ENCODE measurements around the gene SLC40A1.

The SLC40A1 gene

GRCh38 chr2:189595417-189595816 is 14.8 kb upstream of the SLC40A1 start:
- DNase-seq = no peak

DNA sequence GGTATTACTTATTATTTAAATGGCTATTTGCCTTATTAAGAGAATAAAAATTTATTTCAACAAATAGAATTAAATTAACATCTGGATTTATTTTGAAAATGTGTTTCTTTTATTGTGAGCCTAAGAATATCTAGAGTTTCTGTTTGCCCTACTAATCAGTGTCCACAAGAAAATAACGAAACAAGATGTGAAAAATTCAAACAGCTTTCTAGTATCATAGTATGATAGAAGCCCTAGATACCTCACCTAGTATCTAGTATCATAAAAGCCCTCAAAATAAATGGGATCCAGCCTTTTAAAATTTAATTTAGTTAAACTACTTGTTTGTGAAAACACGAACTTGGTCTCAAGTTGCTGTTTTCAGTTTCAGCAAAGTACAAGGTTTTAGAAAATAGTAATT is 13.7 kb upstream of the SLC40A1 start:
- no peak for DNase-seq

GRCh38 chr2:189593115-189593514 is 12.5 kb upstream of the SLC40A1 start:
- no peak for DNase-seq

DNA sequence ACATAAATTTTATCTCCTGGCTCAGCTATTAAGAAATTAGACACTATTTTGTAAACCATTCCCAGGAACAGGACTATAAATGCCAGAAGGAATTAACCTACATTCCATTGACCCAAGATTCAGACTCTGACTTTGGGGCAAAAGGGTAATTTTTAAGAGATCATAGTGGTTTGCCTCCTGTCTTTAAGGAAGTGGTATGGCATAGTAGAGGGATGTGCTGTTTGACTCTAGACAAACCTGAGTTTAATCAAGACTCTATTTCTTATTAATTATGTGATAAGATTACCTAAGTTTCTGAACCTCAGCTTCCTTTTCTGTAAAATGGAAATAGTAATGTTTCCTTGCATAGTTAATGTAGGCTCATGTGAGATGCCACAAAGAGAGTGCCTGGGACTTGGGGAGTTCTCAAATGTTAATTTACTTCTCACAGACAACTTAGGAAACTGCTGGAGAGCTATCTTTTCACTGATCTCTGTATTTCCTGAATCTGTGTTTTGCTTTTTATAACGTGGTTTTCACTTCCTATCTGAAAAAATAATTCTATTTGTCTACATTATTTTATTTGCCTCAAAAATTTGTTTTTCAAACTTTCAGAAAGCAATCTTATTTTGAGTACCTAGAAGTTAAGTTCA is 11.9 kb upstream of the SLC40A1 start:
- no peak for DNase-seq

- DNase-seq = no peak
Measured at GRCh38 chr2:189587780-189588179, 7.2 kb upstream of the SLC40A1 start.

- no peak for DNase-seq
Measured at GRCh38 chr2:189585226-189585756, 4.7 kb upstream of the SLC40A1 start.

DNA sequence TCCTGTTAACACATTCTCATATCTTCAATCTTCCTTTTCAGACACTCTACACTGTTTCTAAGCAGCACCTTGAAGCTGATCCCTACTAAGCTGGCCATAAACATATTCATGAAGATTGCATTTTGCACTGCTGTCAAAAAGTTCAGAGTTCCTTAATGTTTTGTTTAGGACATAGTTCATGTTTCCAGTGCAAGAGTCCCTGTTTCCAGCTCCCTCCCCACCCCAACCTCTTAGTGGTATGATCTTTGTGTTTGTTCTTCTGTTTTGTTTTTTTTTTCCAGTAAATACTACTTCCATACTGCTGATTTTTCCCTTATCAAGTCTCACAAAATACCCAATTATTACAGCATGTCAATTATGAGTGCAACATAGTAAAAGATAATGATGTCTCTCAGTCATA is 4.1 kb upstream of the SLC40A1 start:
- no peak for DNase-seq

DNA sequence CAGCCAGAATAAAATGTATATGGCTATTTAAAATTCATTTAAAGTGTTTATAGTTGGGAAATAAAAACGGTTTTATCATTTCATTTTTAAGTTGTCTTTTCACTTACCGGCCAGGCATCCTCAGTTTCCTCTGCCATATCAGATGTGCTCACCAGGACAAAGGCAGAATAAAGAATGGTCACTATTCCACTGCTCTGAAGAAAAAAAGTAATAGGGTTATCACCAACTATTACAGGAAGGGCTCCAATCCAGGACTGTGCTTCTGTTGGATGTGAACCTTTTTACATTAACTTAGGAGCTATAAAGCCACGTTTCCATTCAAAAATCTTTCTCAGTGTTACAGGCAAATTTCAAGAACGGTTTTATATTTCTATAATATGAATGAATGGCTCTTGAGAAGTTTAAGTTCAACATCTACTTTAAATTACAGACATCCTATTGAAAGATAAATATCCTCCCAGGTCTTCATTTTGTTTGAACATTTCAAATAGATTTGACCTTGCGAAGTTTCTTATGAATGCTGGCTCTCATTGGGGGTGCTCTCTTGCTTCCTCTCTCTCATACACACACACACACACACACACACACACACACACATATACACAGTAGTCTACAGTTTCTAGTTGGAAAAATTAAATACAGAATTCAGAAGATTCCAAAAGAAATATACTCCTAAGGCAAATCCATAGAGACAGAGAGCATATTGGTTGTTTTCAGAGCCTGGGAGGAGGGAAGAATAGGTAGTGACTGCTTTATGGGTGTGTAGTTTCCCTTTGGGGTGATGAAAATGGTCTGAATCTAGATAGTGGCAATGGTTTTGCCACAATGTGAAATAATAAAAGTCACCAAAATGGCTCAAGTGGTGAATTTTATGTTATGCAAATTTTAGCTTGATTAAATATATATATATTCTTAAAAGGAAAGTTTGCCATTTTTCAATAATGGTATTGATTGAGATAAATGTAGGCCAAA is 2.9 kb upstream of the SLC40A1 start:
- DNase-seq = no peak

GRCh38 chr2:189582809-189583192 is 2.2 kb upstream of the SLC40A1 start:
- DNase-seq = no peak

GRCh38 chr2:189582140-189582808 is 1.7 kb upstream of the SLC40A1 start:
- no peak for DNase-seq

DNA sequence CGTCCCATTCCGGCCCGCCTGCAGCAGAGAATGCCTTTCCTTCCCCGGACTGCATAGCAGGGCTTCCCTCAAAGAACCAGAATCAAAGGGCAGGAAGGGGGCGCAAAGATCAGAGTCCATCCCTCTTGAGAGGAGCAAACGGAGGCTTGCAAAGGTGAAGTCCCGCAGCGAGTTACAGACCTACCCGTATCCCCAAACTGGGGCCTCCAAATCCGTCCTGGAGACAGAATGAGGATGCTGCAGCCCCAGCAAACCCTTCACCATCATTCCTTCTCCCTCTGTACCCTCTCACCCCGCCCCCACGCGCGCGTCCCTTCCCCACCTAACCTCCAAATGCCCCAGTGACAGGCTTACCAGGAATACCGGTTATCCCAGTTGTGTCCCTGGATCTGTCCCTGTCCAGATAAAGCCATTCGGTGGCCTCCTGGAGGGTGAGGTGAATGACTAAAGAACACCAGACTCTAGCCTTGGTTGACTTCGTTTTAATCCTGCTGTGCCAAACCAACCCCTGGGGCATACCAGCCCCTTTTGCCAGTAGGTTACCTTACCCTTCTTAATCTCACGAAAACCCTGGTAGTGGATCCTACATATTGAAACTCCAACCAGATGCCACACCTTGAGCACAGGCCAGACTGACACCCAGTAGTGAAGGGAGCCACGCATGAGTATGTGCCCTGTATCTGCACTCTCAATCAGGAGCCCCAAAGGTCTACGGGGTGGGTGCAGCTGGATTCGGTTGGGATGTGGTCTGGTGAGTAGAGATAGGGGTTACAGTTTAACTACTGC is 961 bp upstream of the SLC40A1 start:
- no peak for DNase-seq

- DNase-seq = peak; percentile 24
Measured at GRCh38 chr2:189580241-189580651, 340 bp downstream of the SLC40A1 start.

GRCh38 chr2:189579585-189580186 is 900 bp downstream of the SLC40A1 start:
- DNase-seq = no peak

- no peak for DNase-seq
Measured at GRCh38 chr2:189578272-189578950, 2.2 kb downstream of the SLC40A1 start.

GRCh38 chr2:189577121-189577520 is 3.5 kb downstream of the SLC40A1 start:
- DNase-seq = no peak

GRCh38 chr2:189576396-189576795 is 4.2 kb downstream of the SLC40A1 start:
- no peak for DNase-seq

- no peak for DNase-seq
Measured at GRCh38 chr2:189574793-189575475, 5.7 kb downstream of the SLC40A1 start.

DNA sequence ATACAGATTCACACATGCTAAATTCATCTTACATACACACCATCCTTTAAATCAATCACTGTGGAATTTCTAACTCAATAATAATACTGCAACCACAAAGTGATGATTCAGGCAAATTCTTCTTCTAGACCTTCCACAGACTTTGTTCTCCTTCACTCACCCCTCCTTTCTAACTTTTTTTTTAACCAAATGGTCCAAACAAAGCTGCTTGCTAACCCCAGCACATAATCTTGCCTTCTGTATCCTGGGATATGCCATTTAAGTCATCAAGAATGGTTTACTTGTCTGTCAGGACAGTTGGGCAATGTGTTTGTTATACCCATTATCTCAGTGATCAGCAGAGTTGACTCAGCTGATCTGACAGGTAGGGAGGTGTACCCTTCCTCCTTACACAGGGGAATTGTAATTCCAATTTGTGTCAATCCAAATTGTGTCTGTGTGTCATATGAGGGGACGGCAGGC is 10.0 kb downstream of the SLC40A1 start:
- DNase-seq = no peak

- no peak for DNase-seq
Measured at GRCh38 chr2:189569295-189569910, 11.2 kb downstream of the SLC40A1 start.

GRCh38 chr2:189566046-189566445 is 14.5 kb downstream of the SLC40A1 start:
- DNase-seq = no peak

All from activated naive CD4-positive, alpha-beta T cell treated with anti-CD3 and anti-CD28 coated beads, Interleukin-2, amount 50 U/mL, for 16 hours (primary cell).